Kidney (tissue), 14 donors: ENCODE measurements around the gene SPIB. TPM values are rescaled to one million over a fixed set of nuclear protein-coding genes. Genes with fewer than 3 reads are reported as not detected.
A peak's percentile ranks its signal among the peaks of the same experiment; 100 is the strongest.

Experiments
- DNase-seq, 5 donors: peaks; one replicate each; pipeline ENCODE4 v3.0.0-alpha.2; 2013 to 2020
- FAIRE-seq: peaks from 2 replicates; lab custom pipeline; 2012; peaks lifted over from hg19 to GRCh38; lab: Jason Lieb, UNC
- H3K27ac ChIP-seq, 2 donors: one replicate each; pipeline ENCODE4 v1.7.0; 2013; ENCODE audit warnings: low read depth in 2 of 2, low read length in 2 of 2, inconsistent platforms in 1 of 2
- H3K27me3 ChIP-seq: one replicate; pipeline ENCODE4 v1.7.1; 2013; ENCODE audit warnings: low read length, inconsistent platforms; ENCODE audit not compliant: control insufficient read depth, insufficient read depth
- H3K36me3 ChIP-seq, 3 donors: one replicate each; pipeline versions ENCODE4 v1.7.0 to v1.7.1; 2013; ENCODE audit warnings: low read length in 3 of 3, control low read depth in 1 of 3, inconsistent platforms in 1 of 3; ENCODE audit not compliant: insufficient read depth in 3 of 3, control insufficient read depth in 2 of 3
- H3K4me1 ChIP-seq, 3 donors: one replicate each; pipeline versions ENCODE4 v1.7.0 to v1.7.1; 2013; ENCODE audit warnings: low read length in 3 of 3, inconsistent platforms in 1 of 3, low read depth in 1 of 3; ENCODE audit not compliant: control insufficient read depth in 2 of 3, insufficient read depth in 2 of 3
- H3K4me3 ChIP-seq, 3 donors: one replicate each; pipeline versions ENCODE4 v1.7.0 to v1.8.1; 2013; ENCODE audit warnings: low read length in 3 of 3, control low read depth in 1 of 3, inconsistent platforms in 1 of 3
- H3K9ac ChIP-seq, 3 donors: one replicate each; pipeline versions ENCODE4 v1.7.0 to v1.7.1; 2013; ENCODE audit warnings: low read length in 3 of 3, control low read depth in 1 of 3, inconsistent platforms in 1 of 3
- H3K9me3 ChIP-seq, 3 donors: one replicate each; pipeline versions ENCODE4 v1.7.0 to v1.7.1; 2013; ENCODE audit warnings: low read length in 3 of 3, control low read depth in 1 of 3, inconsistent platforms in 1 of 3; ENCODE audit not compliant: control insufficient read depth in 2 of 3, insufficient read depth in 1 of 3
- intact Hi-C: fragments of 100-400 bp; cut with DNase I; formaldehyde crosslinking; loops from one replicate; pipeline ENCODE4 v1.11.1; 2022
- polyA plus RNA-seq: library from polyadenylated mRNA; stranded (reverse); fragments of 350-450 nt; fragmentation: Illumina TruSeq; extraction: RNeasy Lipid Tissue Mini Kit (QIAGEN cat#74804); gene quantifications from one replicate; pipeline ENCODE4 v1.2.3, GENCODE V29; 2014; ENCODE audit warnings: low read depth, low replicate concordance; ENCODE audit not compliant: insufficient read depth
- total RNA-seq: library from RNA; stranded (reverse); fragmentation: NEBNext Ultra II Directional; extraction: Animal tissue kit (Norgen Biotek cat#: 25700); gene quantifications from one replicate; pipeline ENCODE4 v1.2.1, GENCODE V29; 2021
- TF ChIP-seq, protein P1 (sequence below): IDR thresholded peaks from 3 replicates; pipeline ENCODE4 v1.5.1; 2012; ENCODE audit warnings: mild to moderate bottlenecking, moderate library complexity, borderline replicate concordance; ENCODE audit not compliant: insufficient read depth; ENCODE audit errors: extremely low read depth
- donor health status: control.
- donor health status: control.
- donor health status: control.
- donor health status: control.
- donor health status: control.
- donor health status: DM: yes; HTN: yes; CAD: no.
- donor health status: Normal renal cell carcinoma (clear cell type).

SPIB gene
- total and polyA plus RNA-seq, 2 donors from 2014 or later: 1.1 TPM; not detected in 1

DNA sequence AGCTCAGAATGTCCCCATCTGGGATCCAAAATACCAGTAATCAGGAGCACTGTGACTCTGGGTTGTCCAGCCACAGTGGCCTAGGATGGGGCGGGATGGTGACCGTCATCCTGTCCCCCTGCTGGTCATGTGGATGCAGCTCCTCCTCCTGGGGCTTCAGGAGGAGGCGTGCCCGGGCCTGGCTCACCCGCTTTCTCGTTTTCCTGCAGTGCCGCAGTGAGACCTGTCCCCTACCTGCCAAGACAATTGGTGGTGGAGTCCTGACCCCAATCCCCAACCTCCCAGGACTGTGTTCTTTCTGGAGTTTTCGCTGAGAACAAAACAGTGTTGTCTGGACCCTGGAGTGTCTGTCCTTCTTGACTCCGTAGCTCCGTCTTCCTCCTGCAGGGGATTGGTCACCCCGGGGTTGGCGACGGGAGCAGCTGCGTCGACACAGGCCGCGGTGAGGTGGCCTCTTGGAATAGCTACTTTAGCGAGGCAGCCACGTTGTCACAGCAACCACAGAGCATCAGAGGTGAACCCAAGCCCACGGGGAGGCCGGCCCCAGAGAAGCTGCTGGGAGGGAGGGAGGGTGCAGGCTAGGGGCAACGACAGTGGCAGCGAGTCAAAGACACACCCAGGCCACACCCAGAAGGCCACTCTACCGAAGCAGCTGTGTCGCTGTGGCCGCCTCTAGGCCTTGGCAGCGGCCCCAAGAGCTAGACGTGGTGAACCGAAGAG is 47.4 kb downstream of the SPIB start:
- H3K27me3 ChIP-seq: no peaks in the 10 kb centered on the region
- H3K4me3 ChIP-seq: no peak overlapping the region
- FAIRE-seq: no peak
- H3K36me3 ChIP-seq: no peaks in the 10 kb centered on the region
- TF ChIP-seq, protein P1, sequence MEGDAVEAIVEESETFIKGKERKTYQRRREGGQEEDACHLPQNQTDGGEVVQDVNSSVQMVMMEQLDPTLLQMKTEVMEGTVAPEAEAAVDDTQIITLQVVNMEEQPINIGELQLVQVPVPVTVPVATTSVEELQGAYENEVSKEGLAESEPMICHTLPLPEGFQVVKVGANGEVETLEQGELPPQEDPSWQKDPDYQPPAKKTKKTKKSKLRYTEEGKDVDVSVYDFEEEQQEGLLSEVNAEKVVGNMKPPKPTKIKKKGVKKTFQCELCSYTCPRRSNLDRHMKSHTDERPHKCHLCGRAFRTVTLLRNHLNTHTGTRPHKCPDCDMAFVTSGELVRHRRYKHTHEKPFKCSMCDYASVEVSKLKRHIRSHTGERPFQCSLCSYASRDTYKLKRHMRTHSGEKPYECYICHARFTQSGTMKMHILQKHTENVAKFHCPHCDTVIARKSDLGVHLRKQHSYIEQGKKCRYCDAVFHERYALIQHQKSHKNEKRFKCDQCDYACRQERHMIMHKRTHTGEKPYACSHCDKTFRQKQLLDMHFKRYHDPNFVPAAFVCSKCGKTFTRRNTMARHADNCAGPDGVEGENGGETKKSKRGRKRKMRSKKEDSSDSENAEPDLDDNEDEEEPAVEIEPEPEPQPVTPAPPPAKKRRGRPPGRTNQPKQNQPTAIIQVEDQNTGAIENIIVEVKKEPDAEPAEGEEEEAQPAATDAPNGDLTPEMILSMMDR: no peak
- peak; percentile 61 to 93 (median 69) for DNase-seq
- H3K9me3 ChIP-seq: no peaks in the 10 kb centered on the region
- intact Hi-C loops: loop anchor here (10.0 kb wide), 1 partner anchor 101 kb away; the partner anchor contains the start of gene NAPSA
- peaks cover 0 to 2% (median 0%) of the 10 kb centered on the region in 3 donors for H3K4me1 ChIP-seq
- H3K27ac ChIP-seq: no peak overlapping the region
- H3K9ac ChIP-seq: no peak overlapping the region

GRCh38 chr19:50466706-50467039 is 47.9 kb downstream of the SPIB start:
- H3K36me3 ChIP-seq: no peaks in the 10 kb centered on the region
- intact Hi-C loops: loop anchor here (10.0 kb wide), 1 partner anchor 102 kb away; the partner anchor contains the start of gene NAPSA
- H3K9ac ChIP-seq: no peak overlapping the region
- no peak for FAIRE-seq
- peak overlapping the region in 1 of 2 donors; percentile 53 for H3K27ac ChIP-seq
- H3K9me3 ChIP-seq: no peaks in the 10 kb centered on the region
- no peak overlapping the region for H3K4me3 ChIP-seq
- TF ChIP-seq, protein P1: no peak
- DNase-seq: peak in 1 of 5 donors; percentile 63
- H3K27me3 ChIP-seq: no peaks in the 10 kb centered on the region
- peaks cover 0 to 2% (median 0%) of the 10 kb centered on the region in 3 donors for H3K4me1 ChIP-seq

DNA sequence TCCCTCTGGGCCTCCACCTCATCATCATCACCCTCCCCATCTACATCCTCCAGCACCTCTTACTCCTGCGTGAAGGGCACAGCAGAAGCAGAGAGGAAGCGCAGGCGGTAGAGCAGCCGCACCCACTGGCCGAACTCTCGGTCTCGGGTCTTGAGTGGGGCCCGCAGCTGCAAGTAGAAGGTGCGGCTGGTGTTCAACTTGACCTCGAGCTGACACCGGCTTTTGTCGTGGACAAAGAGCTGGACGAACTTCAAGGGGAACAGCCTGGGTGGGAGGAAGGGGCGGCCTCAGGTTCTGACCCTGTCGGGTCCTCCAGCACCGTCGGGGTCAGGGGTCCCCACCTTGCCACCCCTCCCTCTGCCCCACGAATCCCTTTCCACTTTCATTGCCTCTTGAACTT is 48.8 kb downstream of the SPIB start:
- Histone ChIP-seq H3K9ac (no peak overlapping the region), H3K36me3 (no peaks in the 10 kb centered on the region), H3K9me3 (no peaks in the 10 kb centered on the region), H3K4me3 (no peak overlapping the region), H3K4me1 (peaks cover 0 to 2% (median 0%) of the 10 kb centered on the region in 3 donors), H3K27ac (no peak overlapping the region), H3K27me3 (no peaks in the 10 kb centered on the region)
- DNase-seq: peak in 1 of 5 donors; percentile 69
- intact Hi-C loops: loop anchor here (10.0 kb wide), 1 partner anchor 103 kb away; the partner anchor contains the start of gene NAPSA
- no peak for FAIRE-seq
- TF ChIP-seq, protein P1: no peak
